LHCN-M2 (cell line): Measurements from ENCODE around the gene RGP1. TPM values are rescaled to one million over a fixed set of nuclear protein-coding genes. Genes with fewer than 3 reads are reported as not detected.

Experiments used
- DNase-seq: peaks from one replicate; pipeline ENCODE4 v3.0.0-alpha.2; 2012; ENCODE audit warnings: low read depth
- total RNA-seq: library from RNA; depleted of rRNA; stranded (reverse); fragments of >200 nt; gene quantifications from 2 replicates; pipeline ENCODE4 v1.2.3, GENCODE V29; 2014

RGP1 gene
- total RNA-seq, 1 experiment from 2014 or later, result 17.4 TPM

DNA sequence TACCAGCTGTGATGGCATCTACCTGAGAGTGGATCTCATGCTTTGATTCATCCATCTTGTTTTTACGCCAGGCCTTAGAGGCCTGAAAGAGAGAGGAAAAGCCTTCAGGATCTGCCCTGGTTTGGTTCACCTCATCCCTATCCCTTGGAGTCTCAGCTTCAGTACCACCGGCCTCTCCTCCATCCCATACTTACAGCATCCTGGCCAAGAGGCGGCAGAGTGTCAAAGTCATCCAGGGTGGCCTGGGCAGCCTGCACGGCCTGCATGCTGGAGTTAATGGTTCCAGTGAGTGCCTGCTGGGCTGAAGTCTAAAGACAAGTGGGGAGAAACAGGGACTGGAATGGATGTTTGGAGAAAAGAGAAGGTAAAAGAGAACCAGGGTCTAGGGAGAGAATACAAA is 29.5 kb upstream of the RGP1 start:
- DNase-seq, result no peak

DNA sequence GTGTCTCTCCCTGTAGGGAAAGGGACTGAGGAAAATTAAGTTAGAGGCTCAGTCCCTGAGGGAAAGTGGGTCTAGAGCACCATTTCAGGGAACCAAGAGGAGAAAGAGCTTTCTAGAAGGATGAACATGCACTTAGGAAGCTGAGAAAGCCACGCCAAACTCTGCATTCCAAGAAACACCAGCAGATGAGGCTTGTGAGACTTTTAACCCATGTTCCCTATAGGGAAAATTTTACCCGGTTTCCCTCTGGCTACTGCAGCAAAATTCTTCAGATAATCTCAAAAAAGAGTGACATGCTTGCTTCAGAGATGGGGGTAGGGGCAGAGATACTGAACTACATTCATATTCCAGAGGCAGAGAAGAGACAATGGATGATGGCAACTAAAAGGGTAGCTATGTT is 25.7 kb upstream of the RGP1 start:
- DNase-seq, result no peak

DNA sequence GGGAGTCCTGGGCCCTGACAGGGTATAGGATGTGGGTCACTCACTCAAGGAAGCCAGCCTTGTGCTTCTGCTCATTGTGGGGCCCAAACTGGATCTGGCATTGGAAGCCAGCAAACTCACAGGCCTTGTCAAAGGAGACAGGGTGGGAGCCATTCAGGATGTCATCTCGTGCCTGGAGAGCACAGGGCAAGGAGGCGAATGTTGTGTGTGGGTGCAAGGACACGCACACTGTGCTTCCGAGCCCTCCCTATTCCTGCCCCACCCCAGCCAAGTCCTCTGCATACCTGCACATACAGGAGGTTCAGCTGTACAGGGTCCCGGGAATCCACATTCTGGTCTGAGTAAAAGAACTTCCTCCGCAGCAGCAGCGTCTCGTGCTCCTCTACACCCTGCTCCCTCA is 25.2 kb upstream of the RGP1 start:
- no peak for DNase-seq

DNA sequence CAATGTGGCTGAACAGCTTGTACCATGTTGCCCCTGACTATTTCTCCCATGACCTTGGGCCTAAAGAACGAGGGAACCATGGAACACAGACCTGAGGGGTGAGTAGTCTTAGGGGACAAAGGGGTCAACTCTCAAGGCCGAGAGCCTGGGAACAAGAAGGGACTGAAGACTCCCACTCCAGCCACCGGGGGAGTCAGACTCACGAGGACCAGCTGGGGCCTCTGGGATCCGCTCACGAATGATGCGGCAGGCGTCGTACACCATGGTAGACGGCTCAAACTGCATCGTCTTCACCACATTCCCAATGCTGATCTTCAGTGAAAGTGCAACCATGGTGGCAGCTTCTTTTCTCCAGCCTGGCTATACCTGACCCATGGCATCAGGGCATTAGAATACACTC is 23.7 kb upstream of the RGP1 start:
- peak; percentile 5 for DNase-seq

DNA sequence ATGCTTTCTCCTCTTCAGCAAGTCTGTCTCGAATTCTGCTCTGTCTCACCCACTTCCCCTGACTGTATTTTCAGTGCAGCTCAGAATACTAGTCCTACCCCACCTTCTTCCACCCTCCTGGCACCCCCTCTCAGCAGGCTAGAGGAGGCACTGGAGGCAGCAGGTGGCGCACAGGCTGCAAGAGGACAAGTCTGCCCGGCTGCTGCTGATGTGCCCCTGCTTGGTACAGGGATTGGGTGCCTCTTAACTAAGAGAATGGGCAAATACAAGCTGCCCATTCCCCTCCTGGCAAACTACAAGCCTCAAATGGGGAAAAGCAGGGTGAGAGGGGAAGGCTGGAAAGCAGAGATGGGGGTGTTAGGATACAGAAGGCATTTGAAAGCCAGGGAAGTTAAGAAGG is 22.2 kb upstream of the RGP1 start:
- DNase-seq, result peak; percentile 77

DNA sequence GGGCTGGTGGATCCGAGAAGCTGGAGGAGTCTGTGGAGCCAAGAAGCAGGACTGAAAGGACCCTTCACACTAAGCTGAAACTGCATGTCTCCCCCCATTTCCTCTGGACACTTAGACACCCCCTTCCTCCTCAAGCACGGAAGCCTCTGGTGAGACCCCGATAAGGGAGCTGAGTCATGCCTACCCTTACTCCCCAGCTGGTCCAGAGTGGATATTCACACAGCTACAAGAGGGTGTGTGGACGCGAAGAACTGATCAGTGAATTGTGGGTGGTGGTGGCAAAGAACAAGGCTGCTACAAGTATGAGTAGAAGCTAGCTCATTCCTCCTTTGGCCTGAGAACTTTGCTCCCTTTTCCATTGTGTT is 21.4 kb upstream of the RGP1 start:
- no peak for DNase-seq

DNA sequence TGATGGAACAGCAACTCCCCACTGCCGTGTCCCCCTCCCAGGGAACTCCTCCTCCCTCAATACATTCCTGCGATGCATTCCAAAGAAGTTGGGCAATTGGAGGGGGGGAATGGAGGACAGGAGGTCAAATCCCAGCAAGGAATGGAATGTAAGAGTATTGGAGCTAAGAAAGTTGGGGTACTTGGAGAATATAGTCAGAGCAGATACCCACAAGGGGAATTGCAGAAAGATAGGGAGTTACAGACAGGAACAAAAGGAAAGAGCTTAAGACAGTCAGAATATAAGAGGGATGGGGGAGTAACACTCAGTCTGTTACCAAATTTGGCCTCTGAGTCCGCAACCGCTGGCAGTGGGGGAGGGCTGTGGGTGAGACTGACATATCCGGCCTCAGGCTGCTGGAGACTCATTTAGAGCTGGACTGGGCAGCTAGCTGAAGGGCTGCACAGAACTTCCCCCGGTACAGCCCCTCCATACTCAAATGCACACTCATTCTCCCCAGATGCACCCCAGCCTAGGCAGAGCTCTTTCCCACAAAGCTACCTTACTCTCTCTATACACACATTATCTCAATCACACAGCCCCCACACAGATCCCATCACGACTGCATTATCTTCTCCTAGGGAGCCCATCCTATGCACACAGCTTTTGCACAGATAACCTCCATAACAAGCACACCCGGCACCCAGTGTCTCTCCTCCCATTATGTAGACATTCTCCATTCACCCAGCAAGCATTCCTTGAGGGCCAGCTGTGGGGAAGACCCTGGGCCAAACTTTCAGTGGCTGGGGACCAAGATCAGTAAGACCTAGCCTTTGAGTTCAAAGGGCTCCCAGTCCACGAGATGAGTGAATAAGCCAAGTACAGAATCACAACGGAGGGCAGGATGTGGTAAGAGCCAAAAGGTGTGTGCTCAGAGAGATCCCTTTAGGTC is 20.8 kb upstream of the RGP1 start:
- DNase-seq, result peak; percentile 95

DNA sequence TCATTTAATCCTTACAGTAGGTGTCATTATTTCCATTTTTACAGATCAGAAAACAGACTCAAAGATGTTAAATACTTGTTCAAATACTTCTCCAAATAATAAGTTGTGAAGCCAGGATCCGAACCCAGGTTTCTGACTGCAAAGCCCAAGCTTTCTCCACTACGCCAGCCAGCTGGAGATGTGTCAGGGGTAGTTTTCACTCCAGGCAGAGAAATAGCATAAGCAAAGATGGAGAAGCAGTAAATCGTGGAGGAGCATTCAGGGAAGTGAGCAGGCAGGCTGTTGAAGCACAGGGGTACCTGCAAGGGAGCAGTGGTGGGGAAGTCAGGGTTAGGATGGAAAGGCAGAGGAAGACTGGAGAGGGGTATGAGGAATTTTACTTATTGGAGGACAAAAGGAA is 20.0 kb upstream of the RGP1 start:
- DNase-seq, result peak; percentile 17

DNA sequence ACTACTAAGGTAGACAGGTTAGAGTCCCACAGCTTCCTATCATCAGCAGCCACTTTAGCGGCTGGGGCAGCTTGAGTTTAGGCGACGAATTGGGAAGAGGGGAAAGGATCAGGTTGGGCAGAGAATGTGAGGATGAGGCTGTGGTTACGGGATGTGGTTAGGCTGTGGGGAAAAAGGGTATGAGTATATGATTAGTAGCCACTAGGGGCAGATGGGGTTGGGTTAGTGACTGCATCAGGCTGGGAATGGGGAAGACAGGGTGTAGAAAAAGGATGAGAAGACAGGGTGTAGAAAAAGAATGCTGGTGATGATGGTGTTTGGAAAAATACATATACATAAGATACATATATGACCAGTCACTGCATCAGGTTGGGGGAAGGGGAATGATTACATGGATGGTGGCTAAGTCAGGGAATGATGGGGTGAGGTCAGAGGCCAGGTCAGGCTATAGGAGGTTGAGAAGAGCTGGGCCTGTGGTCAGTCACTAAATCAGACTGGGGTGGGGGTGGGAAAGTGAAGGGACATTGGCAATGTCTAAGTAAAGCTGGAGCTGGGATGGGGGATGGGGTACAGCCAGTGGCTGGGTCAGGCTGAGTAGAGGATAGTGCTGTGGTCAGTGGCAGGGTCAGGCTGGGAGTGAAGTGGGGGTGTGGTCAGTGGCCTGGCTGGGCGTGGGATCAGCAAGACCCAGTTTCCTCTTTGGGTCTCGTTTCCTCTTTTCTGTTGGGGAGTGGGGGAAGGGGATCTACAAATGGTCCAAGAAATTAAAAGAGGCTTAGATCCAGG is 19.2 kb upstream of the RGP1 start:
- peak; percentile 94 for DNase-seq

DNA sequence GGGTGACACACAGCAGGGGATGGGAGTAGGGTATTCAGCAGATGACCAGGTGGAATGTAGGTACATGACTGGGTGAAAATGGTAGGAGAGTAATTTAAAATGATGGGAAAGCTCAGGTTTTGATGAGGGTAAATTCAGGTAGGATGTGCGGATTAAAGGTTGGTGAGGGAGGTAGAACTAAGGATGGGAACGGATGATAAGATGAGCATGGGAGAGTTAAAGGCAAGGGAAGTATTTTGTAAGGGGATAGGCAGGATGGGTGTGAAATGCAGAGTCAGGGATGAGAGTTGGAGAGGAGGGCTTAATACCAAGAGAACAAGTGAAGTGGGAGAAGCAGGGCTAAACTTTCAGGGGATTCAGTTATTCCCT is 18.6 kb upstream of the RGP1 start:
- peak; percentile 6 for DNase-seq

DNA sequence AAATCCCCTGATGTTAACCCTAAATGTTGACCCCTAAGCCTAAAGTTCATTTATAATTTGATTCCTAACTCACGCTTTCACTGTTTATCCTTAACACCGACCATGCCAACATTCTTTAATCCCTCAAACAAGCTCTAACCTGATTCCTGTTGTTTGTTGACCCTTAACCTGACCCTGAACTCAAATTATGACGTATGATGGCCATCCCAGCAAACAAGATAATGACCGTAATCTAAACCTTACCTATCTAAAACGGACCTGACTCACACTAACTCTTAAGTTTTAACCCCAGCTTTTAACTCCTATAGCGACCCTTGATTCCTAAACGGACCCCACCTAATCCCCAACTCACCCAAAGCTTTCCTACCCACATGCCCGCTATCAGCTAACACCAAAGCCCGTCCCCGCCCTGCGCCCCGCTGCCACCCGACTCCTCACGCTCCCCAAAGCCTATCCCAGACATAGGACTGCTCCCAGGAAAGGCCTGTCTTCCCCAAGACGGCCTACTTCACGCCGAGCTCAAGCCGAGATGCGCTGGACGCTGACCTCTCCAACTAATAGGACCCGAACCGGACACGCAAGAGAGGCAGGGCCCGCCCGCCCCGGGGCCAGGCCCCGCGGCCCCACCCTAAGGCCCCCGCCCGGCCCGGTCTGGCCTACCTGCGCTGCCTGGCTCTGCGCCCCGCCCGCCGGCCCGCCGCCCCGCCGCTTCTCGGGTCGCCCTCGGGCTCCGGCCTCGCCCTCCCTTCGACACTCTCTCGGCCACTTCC is 17.5 kb upstream of the RGP1 start:
- peak; percentile 7 for DNase-seq

DNA sequence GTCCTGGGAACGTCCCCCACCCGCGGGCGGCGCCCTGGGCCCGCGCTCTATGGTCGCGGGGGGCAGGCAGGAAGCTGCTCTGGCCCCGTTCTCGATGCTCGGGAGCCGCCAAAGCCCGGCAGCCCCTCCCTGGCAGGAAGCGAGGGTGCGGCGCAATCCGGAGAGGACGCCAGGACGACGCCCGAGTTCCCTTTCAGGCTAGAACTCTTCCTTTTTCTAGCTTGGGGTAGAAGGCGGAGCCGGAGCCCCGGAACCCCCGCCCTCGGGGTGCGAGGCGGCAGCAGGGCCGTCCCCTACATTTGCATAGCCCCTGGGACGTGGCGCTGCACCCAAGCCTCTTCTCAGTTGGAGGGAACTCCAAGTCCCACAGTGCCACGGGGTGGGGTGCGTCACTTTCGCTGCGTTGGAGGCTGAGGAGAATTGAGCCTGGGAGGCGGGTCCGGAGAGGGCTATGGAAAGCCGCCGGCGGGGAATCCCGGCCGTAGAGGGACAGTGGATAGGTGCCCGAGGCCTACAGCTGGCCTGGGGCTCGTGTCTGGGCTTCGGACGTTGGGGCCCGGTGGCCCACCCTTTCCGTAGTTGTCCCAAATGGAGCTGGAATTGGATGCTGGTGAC is 16.8 kb upstream of the RGP1 start, which contains the start of the genes CREB3 and TLN1:
TSS of gene CREB3 (plus strand) at position 482 of the 615 bp plus-strand sequence. CDS start at position 589, 107 bp downstream.
TSS of gene TLN1 (minus strand) at position 11 of the 615 bp plus-strand sequence. CDS start 6,501 bp downstream, outside the sequence.
- DNase-seq, result peak; percentile 99

DNA sequence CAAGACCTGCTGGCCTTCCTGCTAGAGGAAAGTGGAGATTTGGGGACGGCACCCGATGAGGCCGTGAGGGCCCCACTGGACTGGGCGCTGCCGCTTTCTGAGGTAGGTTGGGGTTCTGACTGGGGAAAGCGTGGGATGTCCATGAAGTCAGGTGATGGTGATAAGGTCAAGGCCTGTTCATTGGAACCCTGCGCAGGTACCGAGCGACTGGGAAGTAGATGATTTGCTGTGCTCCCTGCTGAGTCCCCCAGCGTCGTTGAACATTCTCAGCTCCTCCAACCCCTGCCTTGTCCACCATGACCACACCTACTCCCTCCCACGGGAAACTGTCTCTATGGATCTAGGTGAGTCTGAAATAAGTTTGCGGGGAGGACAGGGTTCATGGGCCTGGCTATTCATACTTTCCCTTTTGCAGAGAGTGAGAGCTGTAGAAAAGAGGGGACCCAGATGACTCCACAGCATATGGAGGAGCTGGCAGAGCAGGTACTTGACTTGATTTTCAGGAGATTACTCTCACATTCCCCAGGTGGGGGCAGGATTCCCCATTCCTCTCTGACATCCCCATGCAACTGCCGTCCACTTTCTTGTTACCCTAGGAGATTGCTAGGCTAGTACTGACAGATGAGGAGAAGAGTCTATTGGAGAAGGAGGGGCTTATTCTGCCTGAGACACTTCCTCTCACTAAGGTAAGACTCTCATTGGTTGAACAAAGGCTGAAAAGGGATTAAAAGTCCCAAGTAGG is 16.1 kb upstream of the RGP1 start:
- peak; percentile 70 for DNase-seq

DNA sequence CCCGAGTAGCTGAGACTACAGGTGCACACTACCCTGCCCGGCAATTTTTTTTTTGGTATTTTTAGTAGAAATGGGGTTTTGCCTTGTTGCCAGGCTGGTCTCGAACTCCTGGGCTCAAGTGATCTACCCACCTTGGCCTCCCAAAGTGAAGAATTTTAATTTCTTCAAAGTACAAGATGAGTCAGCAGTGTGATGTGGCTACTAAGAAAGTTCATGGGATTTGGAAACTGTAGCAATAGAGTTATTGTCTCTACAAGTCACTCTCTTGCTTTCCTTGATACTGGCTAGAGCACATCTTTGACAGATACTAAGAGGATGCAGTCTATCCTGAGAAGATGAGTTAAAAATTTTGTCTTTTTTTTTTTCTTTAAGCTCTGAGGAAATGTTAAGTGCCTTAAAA is 15.0 kb upstream of the RGP1 start:
- peak; percentile 9 for DNase-seq

DNA sequence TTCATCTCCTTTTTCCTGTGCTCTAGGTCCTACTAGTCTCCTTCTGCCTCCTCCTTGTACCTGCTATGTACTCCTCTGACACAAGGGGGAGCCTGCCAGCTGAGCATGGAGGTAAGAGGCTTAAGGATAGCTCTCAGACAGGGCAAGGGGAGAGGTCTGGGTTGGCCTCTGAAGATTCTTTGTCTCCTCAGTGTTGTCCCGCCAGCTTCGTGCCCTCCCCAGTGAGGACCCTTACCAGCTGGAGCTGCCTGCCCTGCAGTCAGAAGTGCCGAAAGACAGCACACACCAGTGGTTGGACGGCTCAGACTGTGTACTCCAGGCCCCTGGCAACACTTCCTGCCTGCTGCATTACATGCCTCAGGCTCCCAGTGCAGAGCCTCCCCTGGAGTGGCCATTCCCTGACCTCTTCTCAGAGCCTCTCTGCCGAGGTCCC is 12.9 kb upstream of the RGP1 start:
- peak; percentile 75 for DNase-seq

DNA sequence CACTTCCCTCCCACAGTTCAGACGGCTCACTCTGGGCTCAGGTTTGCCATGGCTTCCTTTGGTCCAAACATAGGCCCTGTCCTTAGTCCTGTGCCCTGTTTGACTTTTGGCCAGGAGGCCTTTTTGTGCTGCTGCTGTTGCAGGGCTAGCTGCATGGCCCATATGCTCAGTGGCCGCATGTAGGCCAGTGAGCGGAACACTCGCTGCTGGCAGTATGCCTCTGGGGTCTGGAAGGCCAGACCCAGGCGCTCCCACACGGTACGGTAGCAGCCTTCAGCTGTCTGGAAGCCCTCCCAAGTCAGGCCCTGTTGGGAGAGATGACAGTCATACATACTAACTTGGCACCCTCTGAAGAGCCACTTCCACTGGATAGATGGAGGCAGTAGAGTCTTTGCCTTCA is 11.9 kb upstream of the RGP1 start:
- no peak for DNase-seq

DNA sequence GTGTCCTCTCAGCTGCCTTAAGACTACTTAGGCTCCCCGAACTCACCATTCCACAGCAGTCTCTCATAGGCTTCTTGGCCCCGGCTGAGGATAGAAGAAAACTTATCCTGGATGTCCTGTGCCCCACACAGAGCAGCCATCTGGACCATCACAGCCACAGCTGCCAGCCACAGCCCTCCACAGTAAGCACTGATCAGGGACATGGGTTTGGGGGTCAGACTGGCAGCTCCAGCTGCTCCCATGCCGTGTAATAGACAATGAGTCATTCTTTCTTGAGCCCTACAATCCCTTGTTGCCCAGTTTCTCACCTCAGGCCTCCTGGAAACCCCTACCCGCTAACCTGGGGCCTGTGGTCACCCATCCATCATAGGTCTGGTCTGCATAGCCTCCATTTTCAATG is 10.9 kb upstream of the RGP1 start:
- peak; percentile 80 for DNase-seq

DNA sequence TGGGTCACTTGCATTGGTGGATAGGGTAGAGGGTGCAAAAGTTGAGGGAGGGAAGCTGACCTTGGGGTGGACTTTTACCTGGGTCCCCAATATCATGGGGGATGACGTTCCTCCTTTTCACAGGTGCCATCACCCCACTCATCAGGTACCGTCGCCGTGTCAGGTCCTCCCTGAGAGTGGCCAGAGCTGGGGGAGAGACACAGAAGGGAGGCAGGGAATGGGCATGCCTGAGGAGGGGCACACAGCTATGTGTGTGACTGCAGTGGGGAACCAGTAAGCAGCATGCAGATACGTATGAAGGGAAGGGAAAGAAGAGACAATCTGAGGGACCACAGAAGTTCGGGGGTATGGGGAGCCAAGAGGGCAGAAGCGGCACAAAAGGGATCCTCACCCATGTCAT is 10.2 kb upstream of the RGP1 start:
- no peak for DNase-seq

DNA sequence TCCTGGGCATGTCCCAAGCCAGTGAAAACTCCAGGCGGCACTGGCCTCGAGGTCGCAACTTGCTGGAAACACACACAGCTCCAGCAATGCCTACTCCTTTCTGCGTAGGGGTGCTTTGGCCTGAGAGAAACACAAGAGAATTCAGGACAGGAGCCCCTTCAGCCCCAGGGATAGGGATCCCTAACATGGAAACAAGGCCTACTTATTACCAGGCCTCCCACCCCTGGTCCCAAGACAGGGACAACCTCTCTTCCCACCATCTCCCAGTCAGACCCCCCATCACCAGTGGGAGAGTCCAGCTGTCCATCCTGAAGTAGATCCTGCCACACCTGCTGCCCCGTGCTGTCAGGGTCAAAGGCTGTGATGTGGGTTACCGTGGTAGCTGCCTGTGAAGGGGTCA is 8.8 kb upstream of the RGP1 start:
- no peak for DNase-seq

DNA sequence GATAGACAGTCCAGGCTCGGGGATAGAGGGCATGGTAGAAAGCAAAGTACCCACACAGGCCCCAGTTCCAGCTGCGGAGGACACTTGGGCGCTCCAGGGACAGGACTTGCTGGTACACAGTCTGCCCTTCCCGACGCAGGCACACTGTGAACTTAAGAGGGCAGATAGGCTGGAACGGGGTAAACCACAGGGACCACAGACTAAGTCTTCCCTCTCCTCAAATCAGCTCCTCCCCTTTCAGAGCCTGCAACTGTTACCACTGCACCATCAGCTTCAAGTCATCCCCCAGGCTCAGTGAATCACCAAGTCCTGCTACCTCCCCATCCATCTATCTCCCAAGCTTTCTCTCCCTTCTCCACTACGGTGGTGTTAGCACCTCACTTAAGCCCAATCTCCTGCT is 7.3 kb upstream of the RGP1 start:
- peak; percentile 69 for DNase-seq

DNA sequence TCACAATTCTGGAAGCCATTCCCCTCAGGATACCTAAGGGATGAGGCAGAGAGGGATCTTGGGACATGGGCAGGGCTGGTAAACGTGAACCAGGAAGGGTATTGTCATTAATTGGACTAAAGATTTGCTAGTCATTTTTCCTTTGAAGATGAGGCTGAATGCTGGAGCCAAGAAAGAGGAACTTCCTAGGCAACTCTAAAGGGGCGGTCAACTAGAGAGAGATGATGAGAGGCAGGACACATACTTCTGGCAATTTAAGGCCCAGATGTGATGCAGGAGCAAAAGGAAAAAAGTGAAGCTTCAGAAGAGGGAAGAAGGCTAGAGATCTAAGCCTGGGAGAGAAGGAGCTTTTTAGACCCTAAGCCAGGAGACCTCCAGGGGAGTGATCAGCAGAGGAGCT is 5.6 kb upstream of the RGP1 start:
- DNase-seq, result no peak
